Activated B cell treated with CpG ODN at 0.5 μM for 24 hours (primary cell): ENCODE measurements around the gene MCF2L. TPM values are rescaled to one million over a fixed set of nuclear protein-coding genes. Genes with fewer than 3 reads are reported as not detected.

Source experiments
- ATAC-seq: fragments of 200-7000 bp; cut with Tn5 transposase; one replicate; pipeline ENCODE4 v1.10.0; 2021; ENCODE audit warnings: low read depth, mild to moderate bottlenecking, moderate library complexity
- CTCF ChIA-PET: fragments of 350-600 bp; sonication (Branson Sonifier 250); formaldehyde crosslinking; loops from one replicate; lab custom pipeline; 2021; ENCODE audit warnings: antibody characterized with exemption; lab: Charles Lee
- POLR2A ChIA-PET: fragments of 350-600 bp; sonication (Branson Sonifier 250); formaldehyde crosslinking; loops from one replicate; lab custom pipeline; 2021; ENCODE audit warnings: antibody characterized with exemption; lab: Charles Lee
- DNase-seq: peaks from one replicate; pipeline ENCODE4 v3.0.0; 2022
- H3K27ac Mint-ChIP-seq: one replicate; pipeline ENCODE4 v1.8.0; 2020; ENCODE audit warnings: mixed read lengths
- H3K27me3 Mint-ChIP-seq: one replicate; pipeline ENCODE4 v1.8.0; 2021; ENCODE audit warnings: mixed read lengths
- H3K36me3 Mint-ChIP-seq: one replicate; pipeline ENCODE4 v1.8.0; 2021; ENCODE audit warnings: low read depth, mixed read lengths
- H3K4me1 Mint-ChIP-seq: one replicate; pipeline ENCODE4 v1.8.0; 2021; ENCODE audit warnings: mixed read lengths
- H3K4me3 Mint-ChIP-seq: one replicate; pipeline ENCODE4 v1.8.0; 2020; ENCODE audit warnings: mild to moderate bottlenecking, mixed read lengths
- H3K9me3 Mint-ChIP-seq: one replicate; pipeline ENCODE4 v1.8.0; 2020; ENCODE audit warnings: mixed read lengths
- intact Hi-C: fragments of 100-400 bp; cut with micrococcal nuclease; formaldehyde crosslinking; loops from one replicate; pipeline ENCODE4 v1.15.1; 2024
- total RNA-seq: library from RNA; stranded (reverse); gene quantifications from 2 replicates; pipeline ENCODE4 v1.2.3, GENCODE V29; 2022
- TF ChIP-seq, protein P1 (sequence below): fragments of 200-600 bp; IDR thresholded peaks from one replicate; pipeline ENCODE4 v1.8.0; 2022; ENCODE audit warnings: antibody characterized with exemption, mild to moderate bottlenecking

Gene MCF2L
- total RNA-seq, 1 donor from 2014 or later = 3.4 TPM

DNA sequence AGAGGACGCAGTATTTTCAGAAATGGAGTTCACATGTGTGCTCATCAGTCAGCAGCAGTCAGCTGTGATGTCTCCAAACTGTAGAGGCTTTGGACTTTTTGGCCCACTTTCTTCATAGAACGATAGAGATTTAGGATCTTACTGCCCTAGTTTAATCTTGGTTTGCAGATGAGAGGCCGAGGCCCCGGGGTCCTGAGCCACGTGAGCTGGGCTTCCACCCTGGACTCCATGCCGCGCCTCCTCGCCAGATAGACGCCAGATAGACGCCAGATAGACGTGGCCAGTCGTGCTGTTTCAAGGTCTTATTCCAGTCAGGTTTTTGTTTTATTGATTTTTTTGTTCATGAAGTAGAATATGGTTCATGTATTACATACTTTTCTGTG, 11.7 kb upstream of the MCF2L start:
- DNase-seq = no peak
- no peaks in the 10 kb centered on the region for H3K4me1 Mint-ChIP-seq
- H3K27me3 Mint-ChIP-seq = no peaks in the 10 kb centered on the region
- H3K27ac Mint-ChIP-seq = no peak overlapping the region
- intact Hi-C loops = no loop called here
- ATAC-seq = no peak
- H3K36me3 Mint-ChIP-seq = no peaks in the 10 kb centered on the region
- POLR2A ChIA-PET = no interaction called here
- CTCF ChIA-PET = no interaction called here
- H3K4me3 Mint-ChIP-seq = no peak overlapping the region
- no peaks in the 10 kb centered on the region for H3K9me3 Mint-ChIP-seq
- TF ChIP-seq, protein P1, sequence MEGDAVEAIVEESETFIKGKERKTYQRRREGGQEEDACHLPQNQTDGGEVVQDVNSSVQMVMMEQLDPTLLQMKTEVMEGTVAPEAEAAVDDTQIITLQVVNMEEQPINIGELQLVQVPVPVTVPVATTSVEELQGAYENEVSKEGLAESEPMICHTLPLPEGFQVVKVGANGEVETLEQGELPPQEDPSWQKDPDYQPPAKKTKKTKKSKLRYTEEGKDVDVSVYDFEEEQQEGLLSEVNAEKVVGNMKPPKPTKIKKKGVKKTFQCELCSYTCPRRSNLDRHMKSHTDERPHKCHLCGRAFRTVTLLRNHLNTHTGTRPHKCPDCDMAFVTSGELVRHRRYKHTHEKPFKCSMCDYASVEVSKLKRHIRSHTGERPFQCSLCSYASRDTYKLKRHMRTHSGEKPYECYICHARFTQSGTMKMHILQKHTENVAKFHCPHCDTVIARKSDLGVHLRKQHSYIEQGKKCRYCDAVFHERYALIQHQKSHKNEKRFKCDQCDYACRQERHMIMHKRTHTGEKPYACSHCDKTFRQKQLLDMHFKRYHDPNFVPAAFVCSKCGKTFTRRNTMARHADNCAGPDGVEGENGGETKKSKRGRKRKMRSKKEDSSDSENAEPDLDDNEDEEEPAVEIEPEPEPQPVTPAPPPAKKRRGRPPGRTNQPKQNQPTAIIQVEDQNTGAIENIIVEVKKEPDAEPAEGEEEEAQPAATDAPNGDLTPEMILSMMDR = no peak

DNA sequence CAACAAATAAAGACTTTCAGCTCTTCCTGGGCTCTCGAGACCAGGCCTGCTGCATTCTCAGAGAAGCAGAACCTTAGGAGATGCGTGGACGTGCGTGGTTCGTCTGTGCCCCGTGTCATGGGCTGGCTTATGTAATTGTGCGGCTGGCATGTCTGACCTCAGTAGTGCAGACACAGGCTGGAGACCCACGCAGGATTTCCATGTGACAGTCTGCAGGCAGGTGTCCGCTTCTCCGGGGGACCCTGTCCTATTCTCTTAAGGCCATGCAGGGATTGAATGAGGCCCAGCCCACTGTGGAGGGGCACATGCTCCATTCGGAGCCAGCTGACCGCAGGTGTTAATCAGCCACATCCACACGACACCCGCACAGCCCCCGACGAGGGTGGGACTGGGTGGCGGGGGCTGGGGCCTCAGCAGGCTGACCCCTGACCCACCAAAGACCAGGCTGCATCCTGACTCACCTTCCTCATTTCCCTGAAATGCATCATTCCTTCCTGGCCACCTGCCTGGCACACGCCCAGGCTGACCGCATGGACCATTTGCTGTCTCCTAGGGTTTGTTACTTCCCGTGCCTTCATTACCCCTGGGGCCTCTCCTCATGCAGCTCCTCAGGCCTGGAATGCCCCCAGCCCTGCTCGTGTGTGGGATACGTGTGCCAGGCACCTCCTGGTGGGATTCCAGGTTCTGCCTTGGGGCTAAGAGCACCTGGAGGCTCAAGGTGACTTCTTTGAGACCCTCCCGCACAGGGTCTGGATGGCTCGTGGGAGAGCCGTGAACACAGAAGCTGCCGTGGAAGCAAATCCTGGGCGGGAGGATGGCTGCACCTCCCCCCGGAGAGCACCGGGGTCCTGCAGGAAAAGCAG, 10.7 kb upstream of the MCF2L start:
- Mint-ChIP-seq H3K9me3 (no peaks in the 10 kb centered on the region), H3K4me3 (no peak overlapping the region), H3K4me1 (no peaks in the 10 kb centered on the region), H3K27me3 (no peaks in the 10 kb centered on the region), H3K36me3 (no peaks in the 10 kb centered on the region), H3K27ac (no peak overlapping the region)
- TF ChIP-seq, protein P1 = no peak
- intact Hi-C loops = no loop called here
- CTCF ChIA-PET = no interaction called here
- POLR2A ChIA-PET = no interaction called here
- DNase-seq (no peak), ATAC-seq (no peak)

DNA sequence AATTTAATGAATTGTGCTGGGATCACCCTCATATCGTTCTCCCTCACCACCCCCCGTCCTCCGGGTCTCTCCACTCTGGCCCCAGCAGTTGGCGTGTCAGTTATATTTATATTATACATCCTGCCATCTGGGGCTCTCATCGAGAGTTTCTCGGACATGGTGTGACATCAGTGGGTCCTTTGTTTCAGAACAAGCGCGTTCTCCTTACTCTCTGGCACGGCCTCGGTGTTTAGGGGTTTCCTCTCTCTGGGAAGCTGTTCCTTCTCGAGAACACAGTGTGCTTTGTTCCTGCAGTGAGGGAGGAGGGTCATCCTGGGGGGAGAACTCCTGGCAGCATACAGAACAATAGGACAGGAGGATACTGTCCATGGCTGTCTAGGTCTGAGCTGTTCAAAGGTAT, 9.8 kb upstream of the MCF2L start:
- DNase-seq (no peak), ATAC-seq (no peak)
- Mint-ChIP-seq H3K36me3 (no peaks in the 10 kb centered on the region), H3K4me3 (no peak overlapping the region), H3K27me3 (no peaks in the 10 kb centered on the region), H3K27ac (no peak overlapping the region), H3K9me3 (no peaks in the 10 kb centered on the region), H3K4me1 (no peaks in the 10 kb centered on the region)
- POLR2A ChIA-PET = no interaction called here
- TF ChIP-seq, protein P1 = no peak
- intact Hi-C loops = no loop called here
- CTCF ChIA-PET = no interaction called here

DNA sequence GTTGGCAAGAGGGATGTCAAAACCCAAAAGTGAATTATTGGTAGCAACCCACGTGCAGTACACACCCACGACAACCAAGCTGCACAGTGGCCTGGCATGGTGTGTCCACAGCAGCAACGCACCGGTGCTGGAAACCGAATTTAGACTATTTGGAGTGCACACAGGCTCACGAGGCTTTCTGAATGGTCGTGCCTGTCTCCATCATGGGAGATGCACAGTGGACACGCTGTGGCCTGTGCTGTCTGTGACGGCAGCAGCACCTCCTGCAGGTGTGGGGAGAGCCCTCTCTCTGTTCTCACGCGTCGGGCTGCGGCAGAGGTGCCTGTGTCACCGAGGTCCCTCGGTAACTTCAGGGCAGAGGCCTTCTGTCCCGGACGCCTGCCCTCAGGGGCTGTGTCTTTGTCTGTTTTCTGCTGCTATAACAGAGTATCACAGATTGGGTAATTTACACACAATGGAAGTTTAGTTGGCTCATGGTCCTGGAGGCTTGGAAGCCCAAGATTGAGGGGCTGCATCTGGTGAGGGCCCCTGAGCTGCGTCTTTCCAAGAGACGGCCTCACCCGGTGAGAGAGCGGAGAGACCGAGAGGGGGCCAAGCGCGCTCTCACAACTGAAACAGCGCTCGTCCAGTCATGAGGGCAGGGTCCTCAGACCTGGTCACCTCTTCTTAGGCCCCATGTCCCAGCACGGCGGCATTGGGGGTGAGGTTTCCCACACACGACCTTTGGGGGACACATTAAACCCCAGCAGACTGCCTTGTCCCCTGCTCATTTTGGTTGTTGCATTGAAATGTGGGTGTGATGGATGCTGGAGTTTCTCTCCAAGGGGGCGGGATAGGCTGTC, 9.1 kb upstream of the MCF2L start:
- ATAC-seq (no peak), DNase-seq (no peak)
- H3K4me1 Mint-ChIP-seq = no peaks in the 10 kb centered on the region
- intact Hi-C loops = no loop called here
- H3K27ac Mint-ChIP-seq = no peak overlapping the region
- no peaks in the 10 kb centered on the region for H3K9me3 Mint-ChIP-seq
- H3K27me3 Mint-ChIP-seq = no peaks in the 10 kb centered on the region
- POLR2A ChIA-PET = no interaction called here
- CTCF ChIA-PET = no interaction called here
- H3K4me3 Mint-ChIP-seq = no peak overlapping the region
- TF ChIP-seq, protein P1 = no peak
- H3K36me3 Mint-ChIP-seq = no peaks in the 10 kb centered on the region

DNA sequence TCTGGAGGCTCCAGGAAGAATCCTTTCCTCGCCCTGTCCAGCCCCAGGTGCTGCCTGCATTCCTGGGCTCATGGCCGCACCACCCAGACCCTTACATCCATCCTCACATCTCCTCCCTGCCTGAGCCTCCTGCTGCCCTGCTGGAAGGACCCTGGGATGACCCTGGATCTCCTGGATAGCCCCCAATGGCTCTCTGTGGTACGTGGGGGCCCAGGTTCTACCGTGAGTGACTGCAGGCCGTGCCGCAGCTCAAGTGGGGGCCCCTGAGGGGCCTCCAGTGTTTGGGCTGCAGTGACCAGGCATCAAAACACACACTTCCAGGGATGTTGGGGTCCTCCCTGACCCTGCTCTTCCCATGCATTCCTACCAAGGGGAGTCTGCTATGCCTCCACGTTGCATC, 8.3 kb upstream of the MCF2L start:
- no peak overlapping the region for H3K27ac Mint-ChIP-seq
- no peaks in the 10 kb centered on the region for H3K36me3 Mint-ChIP-seq
- no peak overlapping the region for H3K4me3 Mint-ChIP-seq
- intact Hi-C loops = no loop called here
- DNase-seq (no peak), ATAC-seq (no peak)
- H3K4me1 Mint-ChIP-seq = no peaks in the 10 kb centered on the region
- no peaks in the 10 kb centered on the region for H3K27me3 Mint-ChIP-seq
- TF ChIP-seq, protein P1 = no peak
- POLR2A ChIA-PET = no interaction called here
- H3K9me3 Mint-ChIP-seq = no peaks in the 10 kb centered on the region
- CTCF ChIA-PET = no interaction called here
